Measurements from ENCODE around the gene PTBP1.
"Not testable (repeated sequence)": the region's sequence is repeated elsewhere in the genome, so short reads cannot be mapped to it uniquely, and the experiment has no call there.

PTBP1 gene

GRCh38 chr19:831407-832369, 34.4 kb downstream of the PTBP1 start:
- no peaks in the 10 kb centered on the region for H3K27me3 ChIP-seq (ENCODE audit: insufficient read depth, low read length, poor library complexity)
- H2BK120ac ChIP-seq (ENCODE audit: low read depth, low read length): no peak overlapping the region
- H3K79me2 ChIP-seq (ENCODE audit: control insufficient read depth, insufficient read depth, low read length): no peaks in the 10 kb centered on the region
- H3K9ac ChIP-seq (ENCODE audit: low read length): no peak overlapping the region
- no peak overlapping the region for H3K4me3 ChIP-seq (ENCODE audit: low read length)
- H3K27ac ChIP-seq (ENCODE audit: low read depth, low read length): no peak overlapping the region
- H4K5ac ChIP-seq (ENCODE audit: low read length): no peak overlapping the region
- H3K4me2 ChIP-seq (ENCODE audit: low read length): no peak overlapping the region
- H3K23ac ChIP-seq (ENCODE audit: low read length): no peak overlapping the region
- no CpG with 5 or more reads among the region's 38 CpGs for whole genome bisulfite sequencing (ENCODE audit: extremely low coverage, insufficient coverage, low lambda C conversion rate)
- H3K56ac ChIP-seq (ENCODE audit: low read length): no peak overlapping the region
- H2BK15ac ChIP-seq (replicated peaks; ENCODE audit: low read depth): no peak overlapping the region
- no peaks in the 10 kb centered on the region for H3K79me1 ChIP-seq (ENCODE audit: low read length)
- H2AK5ac ChIP-seq (ENCODE audit: low read length): no peak overlapping the region
- DNase-seq: no peak
- H4K8ac ChIP-seq (ENCODE audit: low read depth, low read length): no peak overlapping the region
- H3K4me1 ChIP-seq (ENCODE audit: control insufficient read depth, low read depth, low read length): no peaks in the 10 kb centered on the region
- H2BK5ac ChIP-seq (ENCODE audit: low read length): no peak overlapping the region
- H3K4ac ChIP-seq (ENCODE audit: low read depth, low read length): no peak overlapping the region
- no peak overlapping the region for H3K18ac ChIP-seq (ENCODE audit: low read length)
- H3K36me3 ChIP-seq (ENCODE audit: control insufficient read depth, insufficient read depth, low read length): no peaks in the 10 kb centered on the region

DNA sequence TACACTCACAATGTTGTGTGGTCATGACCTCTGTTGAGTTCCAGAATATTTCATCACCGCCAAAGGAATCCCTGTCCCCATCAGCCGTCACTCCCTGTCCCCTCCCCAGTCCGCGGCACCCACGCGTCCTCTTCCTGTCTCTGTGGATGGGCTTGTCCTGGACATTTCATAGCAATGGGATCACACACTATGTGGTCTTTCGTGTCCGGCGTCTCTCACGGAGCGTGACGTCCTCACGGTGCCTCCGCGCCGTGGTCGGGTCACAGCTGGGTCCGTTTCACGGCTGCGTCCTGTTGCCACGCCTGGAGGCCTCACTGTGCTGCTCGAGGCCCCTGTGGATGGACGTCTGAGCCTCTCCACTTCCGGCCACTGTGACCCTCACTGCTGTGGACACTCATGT, 37.0 kb downstream of the PTBP1 start:
- no CpG with 5 or more reads among the region's 24 CpGs for WGBS (ENCODE audit: extremely low coverage, insufficient coverage, low lambda C conversion rate)
- H3K4ac ChIP-seq (ENCODE audit: low read depth, low read length): no peak overlapping the region
- DNase-seq: no peak

DNA sequence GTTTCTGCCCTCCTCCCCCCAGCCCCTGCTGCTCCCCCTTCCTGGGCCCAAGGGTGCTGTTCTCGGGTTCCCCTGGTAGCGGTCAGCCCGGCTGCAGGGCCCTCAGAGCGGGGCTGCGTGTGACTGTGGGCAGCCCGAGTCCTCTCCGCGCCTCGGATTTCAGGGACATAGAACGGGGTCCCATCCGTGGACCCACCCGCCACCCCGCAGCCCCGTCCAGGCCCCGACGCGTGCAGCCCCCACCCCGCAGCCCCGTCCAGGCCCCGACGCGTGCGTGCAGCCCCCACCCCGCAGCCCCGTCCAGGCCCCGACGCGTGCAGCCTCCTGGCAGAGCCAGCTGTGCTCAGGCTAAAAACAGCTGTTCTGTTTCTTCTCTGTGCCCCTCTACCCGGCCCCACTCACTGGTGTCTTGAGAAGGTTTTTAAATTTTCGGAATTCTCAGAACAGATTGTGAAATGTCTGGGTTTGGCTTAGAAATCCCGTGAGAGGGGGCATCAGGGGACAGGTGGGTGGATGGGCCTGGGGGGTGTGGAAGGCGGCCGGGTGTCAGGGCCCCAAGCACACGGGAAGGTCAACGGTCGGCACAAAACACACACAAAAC, 38.1 kb downstream of the PTBP1 start:
- Histone ChIP-seq H3K56ac (ENCODE audit: low read length) (no peak overlapping the region), H2BK15ac (replicated peaks; ENCODE audit: low read depth) (no peak overlapping the region), H4K5ac (ENCODE audit: low read length) (no peak overlapping the region), H3K18ac (ENCODE audit: low read length) (no peak overlapping the region), H3K4me2 (ENCODE audit: low read length) (no peak overlapping the region), H3K4me1 (ENCODE audit: control insufficient read depth, low read depth, low read length) (no peaks in the 10 kb centered on the region), H3K36me3 (ENCODE audit: control insufficient read depth, insufficient read depth, low read length) (no peaks in the 10 kb centered on the region), H2BK5ac (ENCODE audit: low read length) (no peak overlapping the region), H2AK5ac (ENCODE audit: low read length) (no peak overlapping the region), H3K4me3 (ENCODE audit: low read length) (no peak overlapping the region), H3K9ac (ENCODE audit: low read length) (no peak overlapping the region), H3K23ac (ENCODE audit: low read length) (no peak overlapping the region), H3K27ac (ENCODE audit: low read depth, low read length) (no peak overlapping the region), H3K79me1 (ENCODE audit: low read length) (no peaks in the 10 kb centered on the region), H2BK120ac (ENCODE audit: low read depth, low read length) (no peak overlapping the region), H3K27me3 (ENCODE audit: insufficient read depth, low read length, poor library complexity) (no peaks in the 10 kb centered on the region), H3K4ac (ENCODE audit: low read depth, low read length) (no peak overlapping the region), H3K79me2 (ENCODE audit: control insufficient read depth, insufficient read depth, low read length) (no peaks in the 10 kb centered on the region), H4K8ac (ENCODE audit: low read depth, low read length) (no peak overlapping the region)
- no CpG with 5 or more reads among the region's 36 CpGs for WGBS (ENCODE audit: extremely low coverage, insufficient coverage, low lambda C conversion rate)
- DNase-seq: no peak

More for the DNA sequence above, 37.0 kb downstream of the PTBP1 start:
- H2BK15ac ChIP-seq (replicated peaks; ENCODE audit: low read depth): no peak overlapping the region
- no peak overlapping the region for H2AK5ac ChIP-seq (ENCODE audit: low read length)
- H2BK120ac ChIP-seq (ENCODE audit: low read depth, low read length): no peak overlapping the region
- no peaks in the 10 kb centered on the region for H3K79me2 ChIP-seq (ENCODE audit: control insufficient read depth, insufficient read depth, low read length)
- H3K56ac ChIP-seq (ENCODE audit: low read length): no peak overlapping the region
- no peak overlapping the region for H3K23ac ChIP-seq (ENCODE audit: low read length)
- no peaks in the 10 kb centered on the region for H3K79me1 ChIP-seq (ENCODE audit: low read length)
- H3K18ac ChIP-seq (ENCODE audit: low read length): no peak overlapping the region
- H3K4me3 ChIP-seq (ENCODE audit: low read length): no peak overlapping the region
- no peak overlapping the region for H2BK5ac ChIP-seq (ENCODE audit: low read length)
- H4K8ac ChIP-seq (ENCODE audit: low read depth, low read length): no peak overlapping the region
- no peaks in the 10 kb centered on the region for H3K36me3 ChIP-seq (ENCODE audit: control insufficient read depth, insufficient read depth, low read length)
- H3K27ac ChIP-seq (ENCODE audit: low read depth, low read length): no peak overlapping the region
- H3K4me2 ChIP-seq (ENCODE audit: low read length): no peak overlapping the region
- H4K5ac ChIP-seq (ENCODE audit: low read length): no peak overlapping the region
- no peaks in the 10 kb centered on the region for H3K27me3 ChIP-seq (ENCODE audit: insufficient read depth, low read length, poor library complexity)
- no peak overlapping the region for H3K9ac ChIP-seq (ENCODE audit: low read length)
- no peaks in the 10 kb centered on the region for H3K4me1 ChIP-seq (ENCODE audit: control insufficient read depth, low read depth, low read length)

DNA sequence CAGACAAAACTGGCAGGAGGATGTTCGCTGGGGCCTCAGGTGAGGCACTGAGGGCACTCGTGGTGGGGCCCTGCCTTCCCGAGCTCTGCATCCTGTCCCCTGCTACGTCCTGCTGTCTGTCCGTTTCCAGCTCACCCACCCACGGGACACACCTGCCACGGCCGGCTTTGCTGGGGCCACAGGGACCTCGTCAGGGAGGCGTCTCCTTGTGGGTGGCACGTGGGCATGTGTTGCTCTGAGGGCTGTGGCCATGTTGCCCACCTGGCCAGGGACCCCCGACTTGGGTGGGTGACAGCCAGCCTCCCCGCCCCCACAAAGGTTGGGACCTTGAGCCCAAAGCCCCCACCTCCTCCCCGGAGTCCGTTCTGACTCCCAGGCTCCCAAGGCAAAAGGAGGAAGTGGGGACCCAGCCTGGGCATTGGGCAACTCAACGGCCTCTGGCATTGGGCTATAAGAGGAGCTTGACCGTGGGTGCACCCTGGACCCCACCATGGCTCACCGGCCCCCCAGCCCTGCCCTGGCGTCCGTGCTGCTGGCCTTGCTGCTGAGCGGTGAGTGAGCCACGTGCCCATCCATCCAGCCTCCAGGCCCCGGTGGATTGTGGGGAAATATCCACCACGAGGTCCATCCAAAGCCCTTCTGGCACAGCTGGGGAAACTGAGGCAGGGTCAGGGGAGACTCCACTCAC, 43.4 kb downstream of the PTBP1 start, which contains the start of gene PRTN3:
Gene PRTN3, plus strand, starts transcription at position 481 of the 688 bp plus-strand sequence. Its CDS starts 10 bp downstream, at position 491.
- DNase-seq: no peak

GRCh38 chr19:842802-843179, 45.5 kb downstream of the PTBP1 start:
- H3K36me3 ChIP-seq (ENCODE audit: control insufficient read depth, insufficient read depth, low read length); H3K18ac ChIP-seq (ENCODE audit: low read length); H3K79me2 ChIP-seq (ENCODE audit: control insufficient read depth, insufficient read depth, low read length); H4K8ac ChIP-seq (ENCODE audit: low read depth, low read length); H3K27me3 ChIP-seq (ENCODE audit: insufficient read depth, low read length, poor library complexity); H3K9ac ChIP-seq (ENCODE audit: low read length); DNase-seq; H2BK15ac ChIP-seq (replicated peaks; ENCODE audit: low read depth); H2AK5ac ChIP-seq (ENCODE audit: low read length); H3K4me1 ChIP-seq (ENCODE audit: control insufficient read depth, low read depth, low read length); H3K4ac ChIP-seq (ENCODE audit: low read depth, low read length); H3K27ac ChIP-seq (ENCODE audit: low read depth, low read length); H3K23ac ChIP-seq (ENCODE audit: low read length); H3K4me3 ChIP-seq (ENCODE audit: low read length); H3K4me2 ChIP-seq (ENCODE audit: low read length); H3K56ac ChIP-seq (ENCODE audit: low read length); H3K79me1 ChIP-seq (ENCODE audit: low read length); H2BK120ac ChIP-seq (ENCODE audit: low read depth, low read length); H4K5ac ChIP-seq (ENCODE audit: low read length); H2BK5ac ChIP-seq (ENCODE audit: low read length): not testable (repeated sequence)
- WGBS (ENCODE audit: extremely low coverage, insufficient coverage, low lambda C conversion rate): no CpG with 5 or more reads among the region's 7 CpGs

More for the DNA sequence above, 43.4 kb downstream of the PTBP1 start, which contains the start of gene PRTN3:
- H2BK120ac ChIP-seq (ENCODE audit: low read depth, low read length): no peak within 1 kb of the TSS
- H3K56ac ChIP-seq (ENCODE audit: low read length): no peak within 1 kb of the TSS
- no peaks in the 10 kb centered on the region for H3K79me2 ChIP-seq (ENCODE audit: control insufficient read depth, insufficient read depth, low read length)
- no peak within 1 kb of the TSS for H3K18ac ChIP-seq (ENCODE audit: low read length)
- no CpG with 5 or more reads among the region's 24 CpGs for WGBS (ENCODE audit: extremely low coverage, insufficient coverage, low lambda C conversion rate)
- H3K36me3 ChIP-seq (ENCODE audit: control insufficient read depth, insufficient read depth, low read length): no peaks in the 10 kb centered on the region
- no peak within 1 kb of the TSS for H3K4me3 ChIP-seq (ENCODE audit: low read length)
- H4K5ac ChIP-seq (ENCODE audit: low read length): no peak within 1 kb of the TSS
- H3K27me3 ChIP-seq (ENCODE audit: insufficient read depth, low read length, poor library complexity): peaks cover 9% of the 10 kb centered on the region
- no peak within 1 kb of the TSS for H3K4me2 ChIP-seq (ENCODE audit: low read length)
- H3K4me1 ChIP-seq (ENCODE audit: control insufficient read depth, low read depth, low read length): no peaks in the 10 kb centered on the region
- H3K23ac ChIP-seq (ENCODE audit: low read length): no peak within 1 kb of the TSS
- no peak within 1 kb of the TSS for H2AK5ac ChIP-seq (ENCODE audit: low read length)
- H3K27ac ChIP-seq (ENCODE audit: low read depth, low read length): no peak within 1 kb of the TSS
- no peak within 1 kb of the TSS for H3K9ac ChIP-seq (ENCODE audit: low read length)
- H4K8ac ChIP-seq (ENCODE audit: low read depth, low read length): no peak within 1 kb of the TSS
- no peaks in the 10 kb centered on the region for H3K79me1 ChIP-seq (ENCODE audit: low read length)
- H2BK5ac ChIP-seq (ENCODE audit: low read length): no peak within 1 kb of the TSS
- no peak within 1 kb of the TSS for H2BK15ac ChIP-seq (replicated peaks; ENCODE audit: low read depth)
- no peak within 1 kb of the TSS for H3K4ac ChIP-seq (ENCODE audit: low read depth, low read length)
